MCF 10A (cell line): Measurements from ENCODE around the gene TMPRSS15. TPM values are rescaled to one million over a fixed set of nuclear protein-coding genes. Genes with fewer than 3 reads are reported as not detected.

Experiments used
- Bru-seq: library from RNA; stranded (reverse); fragments of 400-500 nt; gene quantifications from one replicate; lab custom pipeline; 2021; lab: Mats Ljungman, UMichigan
- BruChase-seq, 2 experiments: library from RNA; stranded (reverse); fragments of 400-500 nt; gene quantifications; one replicate each; lab custom pipeline; 2021; lab: Mats Ljungman, UMichigan
- BruUV-seq: library from RNA; stranded (reverse); fragments of 400-500 nt; replicated peaks from 2 replicates; lab custom pipeline; 2021; lab: Mats Ljungman, UMichigan
- CTCF ChIA-PET: fragments of 300-600 bp; sonication (Branson Sonifier 250); formaldehyde crosslinking; extraction: SDS; loops from one replicate; lab custom pipeline; 2021; ENCODE audit warnings: antibody characterized with exemption, inconsistent platforms; lab: Yijun Ruan, JAX
- POLR2A ChIA-PET: fragments of 300-600, 350-650 bp; sonication (Branson Sonifier 250); formaldehyde crosslinking; extraction: SDS; loops from one replicate; lab custom pipeline; 2020; ENCODE audit warnings: antibody characterized with exemption, inconsistent platforms; lab: Yijun Ruan, JAX
- DNase-seq: peaks from one replicate; pipeline ENCODE4 v3.0.0-alpha.2; 2018; ENCODE audit not compliant: unreplicated experiment
- H3K27ac Mint-ChIP-seq: one replicate; pipeline ENCODE4 v1.8.0; 2022; ENCODE audit warnings: mild to moderate bottlenecking, low read depth, mixed read lengths; ENCODE audit not compliant: unreplicated experiment
- H3K27me3 Mint-ChIP-seq: one replicate; pipeline ENCODE4 v1.8.0; 2022; ENCODE audit warnings: mixed read lengths; ENCODE audit not compliant: insufficient read depth, unreplicated experiment
- H3K36me3 Mint-ChIP-seq: one replicate; pipeline ENCODE4 v1.8.0; 2022; ENCODE audit warnings: mild to moderate bottlenecking, moderate library complexity, mixed read lengths; ENCODE audit not compliant: insufficient read depth, unreplicated experiment
- H3K4me1 Mint-ChIP-seq: one replicate; pipeline ENCODE4 v1.8.0; 2022; ENCODE audit warnings: mixed read lengths; ENCODE audit not compliant: insufficient read depth, unreplicated experiment
- H3K4me3 Mint-ChIP-seq: one replicate; pipeline ENCODE4 v1.8.0; 2022; ENCODE audit warnings: mild to moderate bottlenecking, moderate library complexity, mixed read lengths; ENCODE audit not compliant: unreplicated experiment
- H3K9me3 Mint-ChIP-seq: one replicate; pipeline ENCODE4 v1.8.0; 2022; ENCODE audit warnings: mixed read lengths; ENCODE audit not compliant: unreplicated experiment
- CTCF ChIP-seq: fragments of 200-600 bp; IDR thresholded peaks from one replicate; pipeline ENCODE4 v1.8.0; 2022; ENCODE audit warnings: antibody characterized with exemption, mild to moderate bottlenecking; ENCODE audit not compliant: unreplicated experiment
- intact Hi-C: fragments of 100-400 bp; cut with micrococcal nuclease; formaldehyde crosslinking; loops from 2 replicates; pipeline ENCODE4 v1.14.1; 2022
- long read RNA-seq: library from polyadenylated mRNA; stranded (forward); transcript quantifications from one replicate; pipeline ENCODE4 v2.0.0, GENCODE V29; 2022
- total RNA-seq: library from RNA; stranded (reverse); gene quantifications from 2 replicates; pipeline ENCODE4 v1.2.3, GENCODE V29; 2022

The TMPRSS15 gene
- total RNA-seq (3.3 and 3.6 TPM in 2 replicates), Bru-seq, nascent RNA (percentile 36 among the genes with signal in this experiment), BruChase-seq, experiment 1, labeled RNA remaining after a 6-hour chase (percentile 27 among the genes with signal in this experiment), BruChase-seq, experiment 2, labeled RNA remaining after a 2-hour chase (percentile 30 among the genes with signal in this experiment)
- long read RNA-seq, partial matches to known transcripts = 1 of 8 reads
- long read RNA-seq, other reads (novel, unspliced or antisense) = 7 of 8 reads

GRCh38 chr21:18403735-18404450, at the start of gene TMPRSS15:
Gene TMPRSS15, minus strand, starts transcription at chr21:18403785. Its CDS starts 163 bp downstream, at chr21:18403622.
- no peaks in the 10 kb centered on the region for H3K36me3 Mint-ChIP-seq
- DNase-seq = peak; percentile 52
- no peak for TF ChIP-seq CTCF
- H3K4me3 Mint-ChIP-seq = no peak within 1 kb of the TSS
- intact Hi-C loops = no loop called here
- H3K4me1 Mint-ChIP-seq = peaks cover 5% of the 10 kb centered on the region
- peaks cover 8% of the 10 kb centered on the region for H3K9me3 Mint-ChIP-seq
- POLR2A ChIA-PET = interaction anchor here (0.7 to 0.8 kb wide), 2 partner anchors 19 to 90 kb away, joined by 3 to 5 read pairs; no protein-coding TSS in a partner anchor
- no TSS peak for BruUV-seq
- H3K27me3 Mint-ChIP-seq = no peaks in the 10 kb centered on the region
- CTCF ChIA-PET = no interaction called here
- no peak within 1 kb of the TSS for H3K27ac Mint-ChIP-seq

GRCh38 chr21:18451670-18452069, 48.1 kb upstream of the TMPRSS15 start:
- H3K27me3 Mint-ChIP-seq = no peaks in the 10 kb centered on the region
- peaks cover 16% of the 10 kb centered on the region for H3K4me1 Mint-ChIP-seq
- CTCF ChIA-PET = interaction anchor here (0.6 to 1.3 kb wide), 4 partner anchors 32 to 1651 kb away, joined by 3 to 4 read pairs (median 3); no protein-coding TSS in a partner anchor
- H3K4me3 Mint-ChIP-seq = no peak overlapping the region
- no peak for DNase-seq
- BruUV-seq = no TSS peak
- H3K27ac Mint-ChIP-seq = no peak overlapping the region
- POLR2A ChIA-PET = interaction anchor here (1.0 kb wide), 1 partner anchor 17 kb away, joined by 4 read pairs; no protein-coding TSS in a partner anchor
- TF ChIP-seq CTCF = no peak
- H3K9me3 Mint-ChIP-seq = no peaks in the 10 kb centered on the region
- intact Hi-C loops = no loop called here
- H3K36me3 Mint-ChIP-seq = no peaks in the 10 kb centered on the region

GRCh38 chr21:18449605-18450550, 46.3 kb upstream of the TMPRSS15 start:
- Mint-ChIP-seq H3K27ac (no peak overlapping the region), H3K9me3 (no peaks in the 10 kb centered on the region), H3K36me3 (no peaks in the 10 kb centered on the region), H3K4me3 (no peak overlapping the region), H3K4me1 (peaks cover 16% of the 10 kb centered on the region), H3K27me3 (no peaks in the 10 kb centered on the region)
- no peak for DNase-seq
- TF ChIP-seq CTCF = no peak
- BruUV-seq = no TSS peak
- ChIA-PET POLR2A (interaction anchor here (0.6 to 0.9 kb wide), 2 partner anchors 18 to 153 kb away, joined by 3 to 4 read pairs; no protein-coding TSS in a partner anchor), CTCF (interaction anchor here (0.5 to 2.2 kb wide), 3 partner anchors 30 to 261 kb away, joined by 3 to 11 read pairs (median 3); no protein-coding TSS in a partner anchor)
- intact Hi-C loops = no loop called here
